Measurements from ENCODE around the gene SLFN14.
"Not testable (repeated sequence)": the region's sequence is repeated elsewhere in the genome, so short reads cannot be mapped to it uniquely, and the experiment has no call there.

SLFN14 gene

GRCh38 chr17:35560703-35561102 is at the start of gene SLFN14:
Gene SLFN14, minus strand, starts transcription at chr17:35560819. Its CDS starts 2,757 bp downstream, at chr17:35558062.
- no peak for DNase-seq

GRCh38 chr17:35609831-35610230 is 49.2 kb upstream of the SLFN14 start:
- DNase-seq = no peak

GRCh38 chr17:35607239-35607847 is 46.7 kb upstream of the SLFN14 start:
- no peak for DNase-seq

- no peak for DNase-seq
These were observed 45.1 kb upstream of the SLFN14 start for GRCh38 chr17:35605678-35606077.

GRCh38 chr17:35603674-35604073 is 43.1 kb upstream of the SLFN14 start:
- no peak for DNase-seq

- no peak for DNase-seq
These were observed 37.0 kb upstream of the SLFN14 start for GRCh38 chr17:35597604-35598003.

GRCh38 chr17:35596530-35597233 is 36.1 kb upstream of the SLFN14 start:
- DNase-seq = no peak

GRCh38 chr17:35596072-35596471 is 35.5 kb upstream of the SLFN14 start:
- DNase-seq = no peak

GRCh38 chr17:35588196-35588920 is 27.7 kb upstream of the SLFN14 start:
- no peak for DNase-seq

- peak; percentile 98 for DNase-seq
These were observed 26.7 kb upstream of the SLFN14 start, which contains the start of gene AP2B1 for GRCh38 chr17:35587074-35587961. Gene AP2B1, plus strand, starts transcription at chr17:35587322. Its CDS starts 6,709 bp downstream, at chr17:35594031.

GRCh38 chr17:35586569-35587073 is 26.0 kb upstream of the SLFN14 start:
- DNase-seq = no peak

GRCh38 chr17:35584061-35584460 is 23.4 kb upstream of the SLFN14 start:
- no peak for DNase-seq

- DNase-seq = no peak
These were observed 18.4 kb upstream of the SLFN14 start for GRCh38 chr17:35578929-35579432.

- DNase-seq = peak; percentile 78
These were observed 17.7 kb upstream of the SLFN14 start, which contains the start of gene PEX12 for GRCh38 chr17:35578197-35578928. Gene PEX12, minus strand, starts transcription at chr17:35578571. Its CDS starts 550 bp downstream, at chr17:35578021.

- no peak for DNase-seq
These were observed 17.2 kb upstream of the SLFN14 start for GRCh38 chr17:35577830-35578196.

GRCh38 chr17:35575759-35576158 is 15.1 kb upstream of the SLFN14 start:
- DNase-seq = no peak

- no peak for DNase-seq
These were observed 8.8 kb upstream of the SLFN14 start for GRCh38 chr17:35569405-35569804.

- DNase-seq = no peak
These were observed 7.9 kb upstream of the SLFN14 start for GRCh38 chr17:35568561-35568960.

GRCh38 chr17:35566968-35567367 is 6.3 kb upstream of the SLFN14 start:
- no peak for DNase-seq

GRCh38 chr17:35563181-35563580 is 2.6 kb upstream of the SLFN14 start:
- not testable (repeated sequence) for DNase-seq

- DNase-seq = no peak
These were observed 966 bp downstream of the SLFN14 start for GRCh38 chr17:35559495-35560210.

Data from activated CD4-positive, alpha-beta T cell treated with anti-CD3 and anti-CD28 coated beads for 1 hour (primary cell).